ENCODE data around the gene RXRA.

The RXRA gene

GRCh38 chr9:134325096-134325812 is 1.0 kb upstream of the RXRA start:
- no peak for FAIRE-seq

DNA sequence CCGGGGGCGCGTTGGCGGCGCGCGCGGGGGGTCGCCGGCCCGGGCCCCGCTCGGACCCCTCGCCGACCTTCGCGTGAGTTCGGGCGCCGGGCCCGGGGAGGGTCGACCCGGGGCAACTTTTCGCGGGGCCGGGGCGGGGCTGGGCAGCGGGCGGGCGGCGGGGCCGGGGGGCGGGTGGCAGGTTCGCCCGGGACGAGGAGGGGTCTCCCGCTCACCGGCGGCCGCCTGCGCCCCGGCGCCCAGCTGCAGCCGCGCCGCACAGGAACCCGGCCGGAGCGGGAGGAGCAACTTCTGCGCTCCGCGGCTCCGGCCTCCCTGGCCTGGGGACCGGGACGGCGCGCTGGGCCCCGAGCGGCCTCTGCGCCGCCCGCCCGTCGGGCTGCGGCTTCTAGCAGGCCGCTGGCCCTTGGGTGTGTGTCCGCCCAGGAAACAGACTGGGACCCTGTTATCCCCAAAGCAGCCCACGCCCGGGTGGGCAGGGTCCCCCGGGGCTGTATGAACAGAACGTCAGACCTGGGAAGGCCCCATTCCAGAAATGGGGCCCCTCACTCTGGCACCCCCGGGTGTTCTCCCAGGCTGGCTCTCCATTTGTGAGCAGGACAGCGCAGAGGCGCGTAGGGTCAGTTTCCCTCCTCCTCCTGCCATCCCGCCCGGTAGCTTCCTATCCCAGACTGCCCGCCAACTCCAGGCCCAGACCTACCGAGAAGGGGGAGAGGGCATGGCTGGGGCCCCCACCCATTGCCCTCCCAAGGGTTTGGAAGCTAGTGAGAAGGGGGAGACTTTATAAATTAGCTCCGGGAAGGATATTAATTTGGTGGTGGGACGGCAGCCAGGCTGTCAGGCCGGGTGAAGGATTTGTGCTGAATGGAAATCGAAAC is 708 bp downstream of the RXRA start:
- no peak for FAIRE-seq

DNA sequence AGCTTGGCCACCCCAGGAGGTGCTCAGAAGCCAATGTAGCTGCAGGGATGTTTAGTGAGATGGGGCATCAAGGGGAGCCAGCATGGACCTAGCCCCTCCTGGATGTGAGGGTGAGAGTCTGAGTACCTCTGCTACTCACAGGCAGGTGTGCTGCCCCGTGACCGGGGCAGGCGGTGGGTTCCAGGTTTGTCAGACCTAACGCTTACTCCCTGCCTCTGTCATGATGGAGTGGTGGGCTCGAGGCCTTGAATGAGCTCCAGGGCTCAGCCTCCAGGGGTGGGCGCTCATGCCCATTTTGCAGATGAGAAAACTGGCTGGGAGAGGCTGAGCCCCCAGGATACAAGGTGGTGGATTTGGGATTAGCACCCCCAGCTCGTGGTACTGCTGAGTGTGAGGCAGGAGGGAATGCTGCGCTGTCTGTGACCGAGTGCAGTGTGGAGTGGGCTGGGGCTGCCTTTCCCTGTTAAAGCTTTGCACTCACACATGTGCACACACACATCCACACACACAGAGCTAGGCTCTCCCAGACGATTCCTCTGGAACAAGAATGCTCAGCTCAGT is 1.5 kb downstream of the RXRA start:
- no peak for FAIRE-seq

- FAIRE-seq = no peak
Measured at GRCh38 chr9:134328341-134328840, 2.1 kb downstream of the RXRA start.

GRCh38 chr9:134328841-134329575 is 2.8 kb downstream of the RXRA start:
- FAIRE-seq = no peak

GRCh38 chr9:134329576-134329855 is 3.3 kb downstream of the RXRA start:
- FAIRE-seq = no peak

- no peak for FAIRE-seq
Measured at GRCh38 chr9:134329886-134330285, 3.6 kb downstream of the RXRA start.

DNA sequence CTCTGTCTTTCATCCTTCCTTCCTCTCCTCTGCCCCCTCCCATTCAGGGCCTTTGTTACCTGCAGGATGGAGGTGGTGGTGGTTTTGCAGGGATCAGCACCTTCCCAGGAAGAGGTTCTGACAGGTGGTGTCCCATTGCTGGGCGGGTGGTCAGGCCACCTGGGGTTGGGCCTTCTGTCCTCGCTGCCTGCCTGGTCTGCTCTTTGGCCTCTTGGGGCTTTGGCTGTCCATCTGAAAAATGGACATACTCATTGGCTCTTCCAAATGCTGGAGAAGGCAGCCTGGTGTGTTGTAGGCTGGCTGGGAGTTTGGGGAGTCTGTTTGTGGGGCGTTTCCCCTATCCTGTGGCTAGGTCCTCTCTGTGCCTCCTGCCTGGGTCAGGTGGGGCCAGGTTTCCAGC is 4.3 kb downstream of the RXRA start:
- no peak for FAIRE-seq

- FAIRE-seq = no peak
Measured at GRCh38 chr9:134331186-134332025, 5.2 kb downstream of the RXRA start.

DNA sequence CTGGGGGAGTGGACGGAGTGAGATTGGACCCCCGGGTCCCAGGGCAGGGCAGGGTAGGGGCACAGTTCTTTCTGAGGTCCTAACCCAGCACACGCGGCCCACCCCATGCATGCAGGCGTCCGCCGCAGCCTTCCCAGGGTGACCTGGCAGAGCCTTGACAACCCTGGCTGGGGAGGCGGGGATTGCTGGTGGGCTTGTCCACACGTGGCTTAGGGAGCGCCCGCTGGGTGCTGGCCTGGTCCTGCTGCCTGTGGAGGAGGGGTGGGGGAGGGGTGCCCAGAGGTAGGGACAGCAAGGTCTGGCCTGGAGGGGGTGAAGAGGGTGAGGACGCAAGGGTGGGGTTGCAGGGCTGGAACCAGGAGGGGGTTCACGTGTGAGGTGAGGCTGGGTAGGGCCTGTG is 6.0 kb downstream of the RXRA start:
- FAIRE-seq = no peak

DNA sequence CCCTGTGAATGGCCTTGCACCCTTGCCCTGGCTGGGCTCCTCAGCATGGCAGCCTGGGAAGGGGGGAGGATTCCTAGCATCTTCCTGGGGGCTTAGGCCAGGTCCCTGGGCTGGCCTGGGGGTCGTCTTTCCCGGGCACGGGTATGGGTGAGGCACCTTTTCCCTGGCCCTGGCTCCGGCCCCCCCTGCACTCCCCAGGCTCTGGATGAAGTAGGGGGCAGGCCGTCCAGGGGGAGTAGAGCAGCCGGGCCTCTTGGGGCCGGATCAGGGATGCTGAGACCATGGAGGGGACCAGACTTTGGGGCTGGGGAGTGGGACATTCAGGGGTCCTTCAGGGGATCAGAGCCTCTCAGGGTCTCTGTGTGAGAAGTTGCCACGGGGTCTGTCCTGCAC is 6.6 kb downstream of the RXRA start:
- FAIRE-seq = no peak

DNA sequence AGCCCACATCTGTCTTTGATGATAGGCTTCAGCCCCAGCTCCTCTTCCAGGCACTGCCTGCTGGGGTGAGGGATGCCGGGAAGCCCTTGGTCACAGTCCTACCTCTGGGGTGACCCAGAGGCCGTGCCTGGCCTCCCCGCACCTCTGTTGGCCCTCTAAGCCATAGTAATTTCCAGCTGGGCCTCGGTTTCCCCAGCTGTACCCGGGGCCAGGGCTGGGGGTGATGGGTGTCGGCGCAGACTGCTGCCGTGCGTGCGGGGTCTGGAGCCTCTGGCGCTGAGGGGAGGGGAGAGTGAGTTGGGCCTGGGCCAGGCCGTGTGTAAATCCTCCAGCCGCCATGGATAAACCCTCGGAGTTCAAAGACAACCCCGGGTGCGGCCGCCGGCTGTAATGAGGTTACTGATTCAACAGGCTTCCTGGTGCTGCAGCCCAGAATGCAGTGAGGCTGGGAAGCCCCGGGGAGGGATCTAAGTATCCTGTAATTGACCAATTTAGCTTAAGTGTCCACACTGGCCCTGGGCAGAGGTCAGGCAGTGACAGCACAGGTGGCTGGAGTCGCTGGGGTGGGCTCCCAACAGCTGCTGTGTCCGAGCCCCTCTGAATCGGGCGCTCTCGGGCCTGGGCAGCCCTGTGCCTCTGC is 7.1 kb downstream of the RXRA start:
- no peak for FAIRE-seq

GRCh38 chr9:134333874-134334581 is 7.8 kb downstream of the RXRA start:
- FAIRE-seq = no peak

- FAIRE-seq = no peak
Measured at GRCh38 chr9:134335061-134335460, 8.8 kb downstream of the RXRA start.

DNA sequence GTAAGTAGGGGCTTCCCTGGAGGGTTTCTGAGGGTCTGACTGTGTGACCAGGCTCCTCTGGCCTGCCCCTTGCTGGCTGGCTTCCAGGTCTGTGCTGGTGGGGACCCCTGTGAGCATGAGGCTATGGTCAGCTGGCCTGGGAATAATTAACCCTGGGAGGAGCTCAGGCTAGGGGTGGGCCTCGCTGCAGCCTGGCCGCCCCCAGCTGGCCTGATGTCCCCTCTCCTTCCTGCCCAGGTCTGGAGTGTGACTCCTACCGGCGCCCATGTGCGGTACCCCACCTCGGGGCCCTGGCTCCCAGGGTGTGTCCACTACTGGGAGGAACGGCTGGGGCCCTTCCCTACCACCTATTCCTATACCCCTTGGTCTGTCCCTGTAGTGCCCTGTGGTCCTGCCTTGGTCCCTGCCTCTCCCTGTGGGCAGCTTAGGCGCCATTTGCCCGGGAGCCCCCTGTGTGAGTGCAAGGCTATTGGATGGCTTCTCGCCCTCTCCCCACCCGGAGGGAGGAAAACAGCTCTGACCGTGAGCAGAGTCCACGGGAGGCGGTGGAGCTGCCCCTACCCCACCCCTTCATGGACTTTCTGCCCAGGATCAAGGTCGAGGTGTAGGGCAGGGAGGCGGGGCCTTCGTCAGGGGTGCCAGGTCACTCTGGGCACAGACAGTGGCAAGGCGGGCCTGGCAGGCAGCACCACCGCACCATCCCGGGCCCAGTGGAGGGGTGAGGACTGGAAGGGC is 9.4 kb downstream of the RXRA start:
- no peak for FAIRE-seq

DNA sequence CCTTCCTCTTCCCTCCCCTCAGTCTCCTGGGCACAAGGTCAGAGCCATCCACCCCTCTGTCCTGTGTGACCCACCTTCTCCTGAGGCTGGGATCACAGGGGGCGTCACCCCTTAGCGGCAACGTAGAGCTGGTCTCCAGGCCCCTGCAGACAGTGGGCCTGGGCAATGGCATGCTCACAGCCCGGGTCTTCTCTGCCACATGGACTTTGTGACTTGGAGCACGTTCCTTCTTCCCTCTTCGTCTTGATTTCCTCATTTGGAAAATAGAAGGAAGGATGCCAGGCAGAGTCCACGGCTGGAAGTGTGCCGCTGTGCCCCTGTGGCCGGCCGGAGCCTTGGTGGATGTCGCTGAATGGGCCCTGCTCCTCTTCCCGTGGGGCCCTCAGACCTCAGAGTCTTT is 10.0 kb downstream of the RXRA start:
- FAIRE-seq = no peak

GRCh38 chr9:134336924-134337323 is 10.7 kb downstream of the RXRA start:
- no peak for FAIRE-seq

- no peak for FAIRE-seq
Measured at GRCh38 chr9:134337469-134337868, 11.2 kb downstream of the RXRA start.

GRCh38 chr9:134338394-134339182 is 12.3 kb downstream of the RXRA start:
- no peak for FAIRE-seq

All from endometrium (tissue), 2 donors.